ENCODE data around the gene CCDC9. TPM values are rescaled to one million over a fixed set of nuclear protein-coding genes. Genes with fewer than 3 reads are reported as not detected.

CCDC9 gene
- total RNA-seq, 1 donor from 2014 or later = 47.1 TPM

GRCh38 chr19:47253970-47254369, 2.4 kb upstream of the CCDC9 start:
- H3K4me1 Mint-ChIP-seq = peaks cover 24% of the 10 kb centered on the region
- CTCF ChIA-PET = interaction anchor here (1.8 kb wide), 1 partner anchor 10 kb away, joined by 9 read pairs; no protein-coding TSS in a partner anchor
- peaks cover 24% of the 10 kb centered on the region for H3K36me3 Mint-ChIP-seq (ENCODE audit: low read depth)
- H3K4me3 Mint-ChIP-seq = no peak overlapping the region
- no peak for TF ChIP-seq CTCF (IDR thresholded peaks at IDR 0.05)
- no peak for ATAC-seq (ENCODE audit: low read depth)
- DNase-seq = no peak
- POLR2A ChIA-PET = interaction anchor here (1.0 kb wide), 1 partner anchor 141 kb away, joined by 3 read pairs; the partner anchor contains the start of gene ZC3H4
- intact Hi-C loops (cut with micrococcal nuclease) = no loop called here
- H3K9me3 Mint-ChIP-seq = no peaks in the 10 kb centered on the region
- peaks cover 1% of the 10 kb centered on the region for H3K27me3 Mint-ChIP-seq
- no peak overlapping the region for H3K27ac Mint-ChIP-seq

DNA sequence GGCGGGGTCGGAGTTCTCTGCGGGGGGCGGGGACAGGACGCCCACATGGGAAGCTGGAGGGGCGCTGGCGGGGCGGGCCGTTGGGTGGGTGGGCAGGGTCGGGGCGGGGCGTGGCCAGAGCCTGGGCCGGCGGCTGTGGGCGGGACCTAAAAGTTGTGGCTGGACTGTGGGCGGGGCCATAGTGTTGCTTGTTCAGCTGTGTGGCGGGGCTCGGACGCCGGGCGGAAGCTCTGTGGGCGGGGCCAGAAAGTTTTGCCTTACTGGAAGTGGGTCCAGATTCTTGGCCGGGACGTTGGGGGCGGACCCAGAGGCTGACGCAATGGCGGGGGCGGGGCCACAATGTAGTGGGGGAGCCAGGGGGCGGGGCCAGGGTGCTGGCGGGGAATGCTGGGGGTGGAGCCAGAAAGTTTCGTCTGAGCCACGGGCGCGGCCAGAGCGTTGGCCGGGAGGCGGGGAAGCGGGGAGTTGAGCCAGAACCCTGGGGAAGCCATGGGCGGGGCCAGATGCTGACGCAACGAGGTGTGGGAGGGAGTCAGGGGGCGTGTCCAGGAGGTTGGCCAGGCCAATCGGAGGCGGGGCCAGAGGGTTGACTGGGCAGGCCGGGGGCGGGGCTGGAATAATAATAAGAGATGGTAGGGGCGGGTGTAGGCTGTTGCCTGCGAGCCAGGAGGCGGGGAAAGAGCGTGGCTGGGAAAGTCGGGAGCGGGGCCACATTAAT, 527 bp downstream of the CCDC9 start:
- intact Hi-C loops (cut with micrococcal nuclease) = loop anchor here (1.0 to 2.0 kb wide), 7 partner anchors 13 to 396 kb away; partner anchors contain the start of genes ARHGAP35, DHX34, INAFM1 and TMEM160
- peaks cover 45% of the 10 kb centered on the region for H3K36me3 Mint-ChIP-seq (ENCODE audit: low read depth)
- peak overlapping the region; percentile 93 for H3K4me3 Mint-ChIP-seq
- peaks cover 39% of the 10 kb centered on the region for H3K4me1 Mint-ChIP-seq
- H3K27me3 Mint-ChIP-seq = no peaks in the 10 kb centered on the region
- no peak for TF ChIP-seq CTCF (IDR thresholded peaks at IDR 0.05)
- peak; percentile 99 for DNase-seq
- POLR2A ChIA-PET = interaction anchor here (0.6 to 3.3 kb wide), 45 partner anchors 8 to 1354 kb away, joined by 3 to 144 read pairs (median 5); partner anchors contain the start of genes DHX34, INAFM1, KPTN and NAPA
- ATAC-seq (ENCODE audit: low read depth) = peak; percentile 82
- H3K9me3 Mint-ChIP-seq = no peaks in the 10 kb centered on the region
- peak overlapping the region; percentile 92 for H3K27ac Mint-ChIP-seq
- CTCF ChIA-PET = interaction anchor here (1.0 to 1.8 kb wide), 6 partner anchors 9 to 92 kb away, joined by 4 to 18 read pairs (median 9); partner anchors contain the start of genes DHX34 and INAFM1

GRCh38 chr19:47257411-47258169, 1.3 kb downstream of the CCDC9 start:
- H3K27me3 Mint-ChIP-seq = no peaks in the 10 kb centered on the region
- intact Hi-C loops (cut with micrococcal nuclease) = loop anchor here (1.0 to 2.0 kb wide), 3 partner anchors 17 to 397 kb away; partner anchors contain the start of genes ARHGAP35, DHX34 and INAFM1
- no peak for ATAC-seq (ENCODE audit: low read depth)
- ChIA-PET CTCF (no interaction called here), POLR2A (interaction anchor here (0.6 to 3.3 kb wide), 9 partner anchors 13 to 496 kb away, joined by 3 to 144 read pairs (median 11); partner anchors contain the start of genes DHX34, INAFM1, SAE1 and ZC3H4)
- no peak for TF ChIP-seq CTCF (IDR thresholded peaks at IDR 0.05)
- DNase-seq = no peak
- peaks cover 44% of the 10 kb centered on the region for H3K4me1 Mint-ChIP-seq
- H3K4me3 Mint-ChIP-seq = peak overlapping the region; percentile 93
- H3K36me3 Mint-ChIP-seq (ENCODE audit: low read depth) = peaks cover 50% of the 10 kb centered on the region
- peak overlapping the region; percentile 92 for H3K27ac Mint-ChIP-seq
- H3K9me3 Mint-ChIP-seq = no peaks in the 10 kb centered on the region

- H3K4me1 Mint-ChIP-seq = peaks cover 49% of the 10 kb centered on the region
- no peaks in the 10 kb centered on the region for H3K27me3 Mint-ChIP-seq
- peak overlapping the region; percentile 32 for H3K4me3 Mint-ChIP-seq
- TF ChIP-seq CTCF (IDR thresholded peaks at IDR 0.05) = no peak
- DNase-seq = no peak
- H3K27ac Mint-ChIP-seq = no peak overlapping the region
- ATAC-seq (ENCODE audit: low read depth) = no peak
- intact Hi-C loops (cut with micrococcal nuclease) = no loop called here
- peaks cover 57% of the 10 kb centered on the region for H3K36me3 Mint-ChIP-seq (ENCODE audit: low read depth)
- ChIA-PET CTCF (no interaction called here), POLR2A (interaction anchor here (0.6 kb wide), 1 partner anchor 858 kb away, joined by 6 read pairs; no protein-coding TSS in a partner anchor)
- H3K9me3 Mint-ChIP-seq = no peaks in the 10 kb centered on the region
These were observed 2.1 kb downstream of the CCDC9 start for GRCh38 chr19:47258434-47258833.

All from activated B cell treated with CpG ODN at 0.5 μM for 24 hours (primary cell).